PC-9 (cell line): ENCODE measurements around the gene GPATCH2L. TPM values are rescaled to one million over a fixed set of nuclear protein-coding genes. Genes with fewer than 3 reads are reported as not detected.

ENCODE experiments used
- BruUV-seq: library from RNA; stranded (reverse); fragments of 400-500 nt; replicated peaks from 2 replicates; lab custom pipeline; 2021; lab: Mats Ljungman, UMichigan
- CTCF ChIA-PET: fragments of 300-600 bp; sonication (Branson Sonifier 250); formaldehyde crosslinking; loops from one replicate; lab custom pipeline; 2022; ENCODE audit warnings: antibody characterized with exemption; lab: Charles Lee
- POLR2A ChIA-PET: fragments of 300-600 bp; sonication (Branson Sonifier 250); formaldehyde crosslinking; loops from one replicate; lab custom pipeline; 2022; ENCODE audit warnings: antibody characterized with exemption; ENCODE audit not compliant: unreplicated experiment; lab: Charles Lee
- DNase-seq, 2 experiments: peaks; one replicate each; pipeline versions ENCODE4 v3.0.0 to v3.0.0-alpha.2; 2015 to 2022; ENCODE audit warnings: mixed read lengths in 1 of 2
- H2AFZ ChIP-seq: fragments of 200-600 bp; sonication (generic); 2 replicates; pipeline ENCODE4 v1.8.1; 2017; ENCODE audit warnings: antibody characterized with exemption
- H3F3A ChIP-seq: fragments of 200-600 bp; sonication (generic); 2 replicates; pipeline ENCODE4 v1.8.1; 2017; ENCODE audit warnings: antibody characterized with exemption, mild to moderate bottlenecking, low read depth; ENCODE audit not compliant: insufficient read depth
- H3K27ac ChIP-seq: fragments of 200-600 bp; sonication (generic); 2 replicates; pipeline ENCODE4 v1.6.1; 2016; ENCODE audit warnings: mixed run types
- H3K27me3 ChIP-seq: fragments of 200-600 bp; sonication (generic); 2 replicates; pipeline ENCODE4 v1.6.1; 2016; ENCODE audit warnings: low read depth, mixed run types; ENCODE audit not compliant: insufficient read depth
- H3K36me3 ChIP-seq: fragments of 200-600 bp; sonication (generic); 2 replicates; pipeline ENCODE4 v1.6.1; 2016; ENCODE audit warnings: low read depth, mixed run types
- H3K4me1 ChIP-seq: fragments of 200-600 bp; sonication (generic); replicated peaks from 2 replicates; pipeline ENCODE4 v1.6.1; 2016; ENCODE audit warnings: mixed run types; ENCODE audit not compliant: insufficient read depth
- H3K4me2 ChIP-seq: fragments of 200-600 bp; sonication (generic); 2 replicates; pipeline ENCODE4 v1.6.1; 2017; ENCODE audit warnings: mixed run types
- H3K4me3 ChIP-seq: fragments of 200-600 bp; sonication (generic); 2 replicates; pipeline ENCODE4 v1.6.1; 2016; ENCODE audit warnings: mixed run types
- H3K79me2 ChIP-seq: fragments of 200-600 bp; sonication (generic); 2 replicates; pipeline ENCODE4 v1.6.1; 2017; ENCODE audit warnings: low read depth, mixed run types
- H3K9me2 ChIP-seq: fragments of 200-600 bp; sonication (generic); 2 replicates; pipeline ENCODE4 v1.8.1; 2017; ENCODE audit warnings: mild to moderate bottlenecking; ENCODE audit not compliant: insufficient read depth
- H3K9me3 ChIP-seq: fragments of 200-600 bp; sonication (generic); 2 replicates; pipeline ENCODE4 v1.8.1; 2016; ENCODE audit warnings: low read depth; ENCODE audit not compliant: insufficient read depth
- H4K20me1 ChIP-seq: fragments of 200-600 bp; sonication (generic); 2 replicates; pipeline ENCODE4 v1.8.1; 2017; ENCODE audit not compliant: insufficient read depth
- EZH2 ChIP-seq: fragments of 200-600 bp; sonication (generic); IDR thresholded peaks from 2 replicates; pipeline ENCODE4 v1.8.0; 2017; ENCODE audit warnings: antibody characterized with exemption, low read depth
- intact Hi-C: fragments of 100-400 bp; cut with micrococcal nuclease; formaldehyde crosslinking; loops from one replicate; pipeline ENCODE4 v1.10.0; 2022; ENCODE audit not compliant: unreplicated experiment
- total RNA-seq: library from RNA; stranded (reverse); gene quantifications from 2 replicates; pipeline ENCODE4 v1.2.3, GENCODE V29; 2021
- TF ChIP-seq, protein P1 (sequence below): fragments of 200-600 bp; sonication (generic); conservative IDR thresholded peaks from 2 replicates; pipeline ENCODE4 v1.6.1; 2017; ENCODE audit warnings: mixed run types, antibody characterized with exemption, mild to moderate bottlenecking, moderate library complexity

The GPATCH2L gene
- total RNA-seq, 1 experiment from 2014 or later, result 124 TPM

DNA sequence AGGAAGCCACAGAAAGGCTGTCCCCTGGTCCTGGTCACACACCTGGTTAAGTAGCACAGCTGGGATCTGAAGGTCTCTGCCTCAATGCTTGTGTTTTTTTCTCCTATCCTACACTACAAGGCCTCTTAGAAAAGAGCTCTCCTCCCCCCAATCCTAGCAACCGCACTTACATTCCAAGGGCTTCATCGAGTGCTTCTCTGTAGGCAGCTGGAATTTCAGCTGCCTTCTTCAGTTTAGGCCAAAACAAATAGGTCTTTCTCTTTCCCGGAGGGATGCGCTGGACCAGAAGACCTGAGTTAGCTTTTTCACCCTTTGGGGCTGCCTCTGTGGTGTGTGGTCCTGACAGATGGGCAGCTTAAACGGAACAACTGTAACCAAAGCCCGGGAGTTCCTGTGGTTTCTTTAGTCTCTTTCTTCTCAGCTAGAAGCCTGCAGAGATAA lies 109.7 kb downstream of the GPATCH2L start:
- no peaks in the 10 kb centered on the region for H3K4me1 ChIP-seq
- BruUV-seq, result no TSS peak
- no peaks in the 10 kb centered on the region for H3K79me2 ChIP-seq
- no peaks in the 10 kb centered on the region for H3K9me2 ChIP-seq
- intact Hi-C loops, result no loop called here
- TF ChIP-seq EZH2, result no peak
- TF ChIP-seq, protein P1, sequence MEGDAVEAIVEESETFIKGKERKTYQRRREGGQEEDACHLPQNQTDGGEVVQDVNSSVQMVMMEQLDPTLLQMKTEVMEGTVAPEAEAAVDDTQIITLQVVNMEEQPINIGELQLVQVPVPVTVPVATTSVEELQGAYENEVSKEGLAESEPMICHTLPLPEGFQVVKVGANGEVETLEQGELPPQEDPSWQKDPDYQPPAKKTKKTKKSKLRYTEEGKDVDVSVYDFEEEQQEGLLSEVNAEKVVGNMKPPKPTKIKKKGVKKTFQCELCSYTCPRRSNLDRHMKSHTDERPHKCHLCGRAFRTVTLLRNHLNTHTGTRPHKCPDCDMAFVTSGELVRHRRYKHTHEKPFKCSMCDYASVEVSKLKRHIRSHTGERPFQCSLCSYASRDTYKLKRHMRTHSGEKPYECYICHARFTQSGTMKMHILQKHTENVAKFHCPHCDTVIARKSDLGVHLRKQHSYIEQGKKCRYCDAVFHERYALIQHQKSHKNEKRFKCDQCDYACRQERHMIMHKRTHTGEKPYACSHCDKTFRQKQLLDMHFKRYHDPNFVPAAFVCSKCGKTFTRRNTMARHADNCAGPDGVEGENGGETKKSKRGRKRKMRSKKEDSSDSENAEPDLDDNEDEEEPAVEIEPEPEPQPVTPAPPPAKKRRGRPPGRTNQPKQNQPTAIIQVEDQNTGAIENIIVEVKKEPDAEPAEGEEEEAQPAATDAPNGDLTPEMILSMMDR, result no peak
- no peak overlapping the region for H3K27ac ChIP-seq
- DNase-seq, result no peak
- H3K4me3 ChIP-seq, result no peak overlapping the region
- peaks cover 98% of the 10 kb centered on the region for H3K27me3 ChIP-seq
- ChIA-PET POLR2A (no interaction called here), CTCF (no interaction called here)
- H3K36me3 ChIP-seq, result no peaks in the 10 kb centered on the region
- no peak overlapping the region for H2AFZ ChIP-seq
- H3F3A ChIP-seq, result no peaks in the 10 kb centered on the region
- H4K20me1 ChIP-seq, result no peaks in the 10 kb centered on the region
- H3K9me3 ChIP-seq, result no peaks in the 10 kb centered on the region
- no peak overlapping the region for H3K4me2 ChIP-seq

DNA sequence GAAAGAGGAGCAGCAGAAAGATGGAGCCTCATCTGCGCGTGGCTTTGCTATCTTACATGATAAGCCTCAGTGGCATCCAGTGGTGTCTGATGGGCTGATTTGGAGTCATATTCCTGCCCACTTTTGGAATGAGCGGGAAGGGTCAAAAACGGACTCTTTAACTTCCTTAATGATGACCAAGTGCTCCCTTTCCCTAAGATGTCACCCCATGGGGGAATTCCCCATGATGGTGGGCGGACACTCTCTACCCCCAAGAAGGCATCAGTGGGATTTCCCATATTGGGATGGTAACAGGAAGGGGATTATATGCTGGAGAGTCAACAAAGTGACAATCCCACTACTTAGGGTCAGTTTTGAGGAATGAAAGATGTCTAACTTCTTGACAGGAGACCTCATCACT lies 110.9 kb downstream of the GPATCH2L start:
- Histone ChIP-seq H3K4me1 (no peaks in the 10 kb centered on the region), H3K79me2 (no peaks in the 10 kb centered on the region), H2AFZ (no peak overlapping the region), H3F3A (no peaks in the 10 kb centered on the region), H3K9me3 (no peaks in the 10 kb centered on the region; the same call in 1 of the 2 replicates), H3K27me3 (peaks cover 96% of the 10 kb centered on the region), H3K36me3 (no peaks in the 10 kb centered on the region), H3K4me2 (no peak overlapping the region), H3K27ac (no peak overlapping the region), H3K9me2 (no peaks in the 10 kb centered on the region), H4K20me1 (no peaks in the 10 kb centered on the region), H3K4me3 (no peak overlapping the region)
- no peak for DNase-seq
- no TSS peak for BruUV-seq
- CTCF ChIA-PET, result no interaction called here
- no peak for TF ChIP-seq EZH2
- TF ChIP-seq, protein P1, result no peak
- POLR2A ChIA-PET, result no interaction called here
- intact Hi-C loops, result no loop called here

Other genes with a start within 250 kb of the GPATCH2L start
- gene TGFB3, start 169.9 kb upstream of the GPATCH2L start, total RNA-seq, result 2.8 and 7.0 TPM in 2 replicates
- 98.8 and 112 TPM in 2 replicates for gene IFT43, start 166.2 kb upstream of the GPATCH2L start, total RNA-seq
- gene ESRRB, start 224.2 kb downstream of the GPATCH2L start, total RNA-seq, result not detected in 2 replicates